Stomach (tissue), 4 donors: ENCODE data around the gene SMIM24.

Source experiments
- CTCF ChIP-seq, 7 experiments: fragments of 450-650 bp in 4 of 7; fragments of 200-600 bp in 3 of 7; sonication (generic) in 3 of 7; IDR thresholded peaks; one replicate each; pipeline ENCODE4 v1.5.1; 2016 to 2019; ENCODE audit warnings: antibody characterized with exemption in 7 of 7, control low read depth in 2 of 7, mild to moderate bottlenecking in 1 of 7
- POLR2A ChIP-seq, 4 donors: fragments of 450-650 bp; IDR thresholded peaks; one replicate each; pipeline ENCODE4 v1.6.1; 2016; ENCODE audit warnings: antibody characterized with exemption in 4 of 4, control low read depth in 2 of 4, mild to moderate bottlenecking in 1 of 4, moderate library complexity in 1 of 4
- POLR2AphosphoS5 ChIP-seq, 3 donors: sonication (generic); formaldehyde crosslinking; IDR thresholded peaks; one replicate each; pipeline ENCODE4 v1.6.1; 2016; ENCODE audit warnings: antibody characterized with exemption in 3 of 3

DNA sequence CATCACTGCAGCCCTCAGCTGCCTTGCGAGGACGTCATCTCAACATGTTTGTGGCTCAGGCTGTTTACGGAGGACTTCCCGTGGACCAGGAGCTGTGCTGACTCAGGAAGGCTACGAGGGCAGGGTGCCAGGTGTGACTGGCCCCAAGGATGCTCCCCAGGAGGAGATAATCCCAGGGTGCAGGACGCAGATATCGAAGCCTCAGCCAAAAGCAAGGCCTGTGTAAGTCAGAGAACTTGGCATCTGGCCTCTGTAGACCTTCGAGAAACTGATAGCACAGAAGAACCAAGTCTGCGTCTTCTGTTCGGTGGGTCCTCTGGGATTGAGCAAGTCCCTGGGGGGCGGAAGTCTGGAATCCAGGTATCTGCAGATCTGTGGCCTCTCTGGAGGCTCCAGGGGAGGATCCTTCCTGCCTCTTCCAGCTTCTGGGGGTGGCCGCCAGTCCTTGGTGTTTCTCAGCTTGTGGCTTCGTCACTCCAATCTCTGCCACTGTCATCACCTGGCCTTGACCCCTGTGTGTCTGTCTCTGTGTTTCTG is 22.8 kb upstream of the SMIM24 start:
- no peak for TF ChIP-seq CTCF (IDR thresholded peaks at IDR 0.05)
- no peak for TF ChIP-seq POLR2AphosphoS5 (IDR thresholded peaks at IDR 0.05)
- TF ChIP-seq POLR2A (IDR thresholded peaks at IDR 0.05), result no peak
